Neural cell (in vitro differentiated cells): ENCODE data around the gene CASR.

Source experiments
- CTCF ChIP-seq: fragments of 450-650 bp; IDR thresholded peaks from 2 replicates; pipeline ENCODE4 v1.5.1; 2014; ENCODE audit warnings: antibody characterized with exemption, mild to moderate bottlenecking, moderate library complexity; ENCODE audit not compliant: poor library complexity, severe bottlenecking
- EZH2 ChIP-seq: fragments of 200-600, 300-800 bp; shearing (Covaris generic), sonication (generic); IDR thresholded peaks from 2 replicates; pipeline ENCODE4 v1.6.1; 2014; ENCODE audit warnings: antibody characterized with exemption, low read length, borderline replicate concordance, mild to moderate bottlenecking; ENCODE audit not compliant: insufficient read depth, poor library complexity, severe bottlenecking
- MXI1 ChIP-seq: fragments of 450-650 bp; conservative IDR thresholded peaks from 2 replicates; pipeline ENCODE4 v1.6.1; 2014; ENCODE audit warnings: antibody characterized with exemption, mild to moderate bottlenecking; ENCODE audit not compliant: poor library complexity, severe bottlenecking
- TAF1 ChIP-seq: IDR thresholded peaks from 2 replicates; pipeline ENCODE4 v1.6.1; 2012; ENCODE audit warnings: low read depth

GRCh38 chr3:122186372-122186771, 2.9 kb downstream of the CASR start:
- TF ChIP-seq CTCF: no peak
- TF ChIP-seq TAF1: no peak
- no peak for TF ChIP-seq MXI1
- TF ChIP-seq EZH2: no peak
